Measurements from ENCODE around the gene DTNA.

Gene DTNA

DNA sequence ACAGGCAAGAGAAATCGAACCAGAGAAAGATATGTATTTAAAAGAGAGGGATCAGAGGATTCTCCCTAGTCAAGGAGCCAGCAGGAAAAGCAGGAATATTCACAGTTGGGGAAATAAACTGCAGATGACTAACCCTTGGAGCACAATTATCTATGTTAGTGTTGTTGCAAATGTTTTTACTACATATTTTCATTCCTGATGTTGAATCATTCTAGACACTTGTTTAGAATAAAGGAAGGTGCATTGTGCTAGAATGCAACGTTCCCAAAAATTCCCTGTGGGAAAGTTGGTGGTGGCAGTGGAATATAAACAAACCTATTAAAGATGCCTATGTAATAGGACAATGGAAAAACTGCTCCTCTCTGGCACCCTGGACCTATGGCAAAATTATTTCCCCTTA, 63.3 kb downstream of the DTNA start:
- TF ChIP-seq, protein P1, sequence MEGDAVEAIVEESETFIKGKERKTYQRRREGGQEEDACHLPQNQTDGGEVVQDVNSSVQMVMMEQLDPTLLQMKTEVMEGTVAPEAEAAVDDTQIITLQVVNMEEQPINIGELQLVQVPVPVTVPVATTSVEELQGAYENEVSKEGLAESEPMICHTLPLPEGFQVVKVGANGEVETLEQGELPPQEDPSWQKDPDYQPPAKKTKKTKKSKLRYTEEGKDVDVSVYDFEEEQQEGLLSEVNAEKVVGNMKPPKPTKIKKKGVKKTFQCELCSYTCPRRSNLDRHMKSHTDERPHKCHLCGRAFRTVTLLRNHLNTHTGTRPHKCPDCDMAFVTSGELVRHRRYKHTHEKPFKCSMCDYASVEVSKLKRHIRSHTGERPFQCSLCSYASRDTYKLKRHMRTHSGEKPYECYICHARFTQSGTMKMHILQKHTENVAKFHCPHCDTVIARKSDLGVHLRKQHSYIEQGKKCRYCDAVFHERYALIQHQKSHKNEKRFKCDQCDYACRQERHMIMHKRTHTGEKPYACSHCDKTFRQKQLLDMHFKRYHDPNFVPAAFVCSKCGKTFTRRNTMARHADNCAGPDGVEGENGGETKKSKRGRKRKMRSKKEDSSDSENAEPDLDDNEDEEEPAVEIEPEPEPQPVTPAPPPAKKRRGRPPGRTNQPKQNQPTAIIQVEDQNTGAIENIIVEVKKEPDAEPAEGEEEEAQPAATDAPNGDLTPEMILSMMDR (IDR thresholded peaks at IDR 0.05; ENCODE audit: low read length), result no peak
- no peak for TF ChIP-seq EZH2phosphoT487 (IDR thresholded peaks at IDR 0.05; ENCODE audit: low read length)
- TF ChIP-seq EZH2 (optimal IDR thresholded peaks at IDR 0.05; ENCODE audit: low read depth, low read length), result no peak
- peaks cover 13% of the 10 kb centered on the region for H3K4me1 ChIP-seq (ENCODE audit: low read length)
- no peak overlapping the region for H3K27ac ChIP-seq (ENCODE audit: low read length)
- H3K4me2 ChIP-seq (ENCODE audit: low read depth, low read length), result peak overlapping the region; percentile 17; the same call in 1 of the 2 replicates
- no peaks in the 10 kb centered on the region for H3K79me2 ChIP-seq (ENCODE audit: low read length)
- no peaks in the 10 kb centered on the region for H3K36me3 ChIP-seq (replicated peaks; ENCODE audit: insufficient read depth, low read length)
- H3K9ac ChIP-seq (ENCODE audit: low read length), result no peak overlapping the region
- H4K20me1 ChIP-seq (ENCODE audit: insufficient read depth, low read length), result no peaks in the 10 kb centered on the region
- no peak overlapping the region for H3K4me3 ChIP-seq (ENCODE audit: low read length)
- no peaks in the 10 kb centered on the region for H3F3A ChIP-seq (ENCODE audit: insufficient read depth, low read length)
- H3K9me2 ChIP-seq (replicated peaks; ENCODE audit: insufficient read depth, low read length), result no peaks in the 10 kb centered on the region
- H3K27me3 ChIP-seq (replicated peaks; ENCODE audit: insufficient read depth, low read length), result no peaks in the 10 kb centered on the region
- no peaks in the 10 kb centered on the region for H3K9me3 ChIP-seq (replicated peaks; ENCODE audit: insufficient read depth, low read length)
- no peak overlapping the region for H2AFZ ChIP-seq (ENCODE audit: low read length)
- no peak for DNase-seq

DNA sequence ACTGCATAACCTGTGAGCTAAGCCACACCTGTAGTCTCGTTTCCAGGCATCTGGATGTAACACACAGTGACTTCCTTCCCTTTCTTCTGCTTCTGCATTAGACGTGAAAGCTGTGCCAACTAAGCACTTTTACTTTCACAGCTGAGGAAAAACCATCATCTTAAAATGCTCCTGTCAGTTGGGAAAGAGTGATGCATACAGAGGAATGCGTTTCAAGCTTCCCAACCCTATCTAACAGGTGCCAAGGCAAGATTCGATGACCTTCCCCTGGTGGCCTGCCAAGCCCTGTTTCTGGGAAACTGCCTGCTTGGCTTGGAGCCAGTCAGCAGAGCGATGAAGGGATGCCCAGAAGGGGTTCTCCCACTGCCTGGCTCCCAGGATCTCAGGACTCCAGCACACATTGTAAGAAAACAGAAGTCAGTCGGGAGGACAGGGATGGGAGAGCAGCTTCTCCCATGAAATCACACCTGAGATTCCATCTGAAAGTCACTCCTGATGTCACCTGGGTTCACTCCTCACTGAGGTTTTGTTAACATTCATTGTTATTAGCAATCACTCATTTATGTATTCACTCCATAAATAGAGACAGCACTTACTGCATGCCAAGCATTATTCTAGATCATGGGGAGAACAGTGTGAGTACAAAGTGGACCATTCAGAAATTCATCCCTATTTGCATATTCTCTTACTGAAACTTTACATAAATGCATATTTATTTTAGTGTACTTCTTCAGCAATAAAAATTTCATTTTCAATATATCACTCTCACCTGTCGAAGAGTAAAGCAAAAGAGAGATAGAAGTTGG, 64.1 kb downstream of the DTNA start:
- no peak overlapping the region for H3K4me2 ChIP-seq (ENCODE audit: low read depth, low read length)

GRCh38 chr18:34775461-34775860, 65.4 kb downstream of the DTNA start:
- peaks cover 13% of the 10 kb centered on the region for H3K4me1 ChIP-seq (ENCODE audit: low read length)
- H3K9me3 ChIP-seq (replicated peaks; ENCODE audit: insufficient read depth, low read length), result no peaks in the 10 kb centered on the region
- H3K27me3 ChIP-seq (replicated peaks; ENCODE audit: insufficient read depth, low read length), result no peaks in the 10 kb centered on the region
- no peaks in the 10 kb centered on the region for H3K9me2 ChIP-seq (replicated peaks; ENCODE audit: insufficient read depth, low read length)
- DNase-seq, result no peak
- H3K79me2 ChIP-seq (ENCODE audit: low read length), result no peaks in the 10 kb centered on the region
- H4K20me1 ChIP-seq (ENCODE audit: insufficient read depth, low read length), result no peaks in the 10 kb centered on the region
- H3K4me3 ChIP-seq (ENCODE audit: low read length), result no peak overlapping the region
- H3K36me3 ChIP-seq (replicated peaks; ENCODE audit: insufficient read depth, low read length), result no peaks in the 10 kb centered on the region
- no peak for TF ChIP-seq EZH2phosphoT487 (IDR thresholded peaks at IDR 0.05; ENCODE audit: low read length)
- no peak for TF ChIP-seq EZH2 (optimal IDR thresholded peaks at IDR 0.05; ENCODE audit: low read depth, low read length)
- TF ChIP-seq, protein P1 (IDR thresholded peaks at IDR 0.05; ENCODE audit: low read length), result no peak
- no peak overlapping the region for H3K27ac ChIP-seq (ENCODE audit: low read length)
- no peaks in the 10 kb centered on the region for H3F3A ChIP-seq (ENCODE audit: insufficient read depth, low read length)
- no peak overlapping the region for H3K9ac ChIP-seq (ENCODE audit: low read length)
- H2AFZ ChIP-seq (ENCODE audit: low read length), result no peak overlapping the region
- no peak overlapping the region for H3K4me2 ChIP-seq (ENCODE audit: low read depth, low read length)

More for the DNA sequence above, 64.1 kb downstream of the DTNA start:
- H3K9me2 ChIP-seq (replicated peaks; ENCODE audit: insufficient read depth, low read length), result no peaks in the 10 kb centered on the region
- H3K9ac ChIP-seq (ENCODE audit: low read length), result no peak overlapping the region
- H2AFZ ChIP-seq (ENCODE audit: low read length), result no peak overlapping the region
- no peak overlapping the region for H3K4me3 ChIP-seq (ENCODE audit: low read length)
- H3K9me3 ChIP-seq (replicated peaks; ENCODE audit: insufficient read depth, low read length), result no peaks in the 10 kb centered on the region
- H3K27ac ChIP-seq (ENCODE audit: low read length), result no peak overlapping the region
- H3K36me3 ChIP-seq (replicated peaks; ENCODE audit: insufficient read depth, low read length), result no peaks in the 10 kb centered on the region
- H4K20me1 ChIP-seq (ENCODE audit: insufficient read depth, low read length), result no peaks in the 10 kb centered on the region
- H3K27me3 ChIP-seq (replicated peaks; ENCODE audit: insufficient read depth, low read length), result no peaks in the 10 kb centered on the region
- TF ChIP-seq, protein P1 (IDR thresholded peaks at IDR 0.05; ENCODE audit: low read length), result no peak
- TF ChIP-seq EZH2 (optimal IDR thresholded peaks at IDR 0.05; ENCODE audit: low read depth, low read length) (no peak), EZH2phosphoT487 (IDR thresholded peaks at IDR 0.05; ENCODE audit: low read length) (no peak)
- DNase-seq, result peak; percentile 68
- H3F3A ChIP-seq (ENCODE audit: insufficient read depth, low read length), result no peaks in the 10 kb centered on the region
- H3K79me2 ChIP-seq (ENCODE audit: low read length), result no peaks in the 10 kb centered on the region
- H3K4me1 ChIP-seq (ENCODE audit: low read length), result peaks cover 13% of the 10 kb centered on the region

Measured in MM.1S (cell line).